ENCODE measurements around the gene RPTOR.
"Not testable (repeated sequence)": the region's sequence is repeated elsewhere in the genome, so short reads cannot be mapped to it uniquely, and the experiment has no call there.

RPTOR gene

DNA sequence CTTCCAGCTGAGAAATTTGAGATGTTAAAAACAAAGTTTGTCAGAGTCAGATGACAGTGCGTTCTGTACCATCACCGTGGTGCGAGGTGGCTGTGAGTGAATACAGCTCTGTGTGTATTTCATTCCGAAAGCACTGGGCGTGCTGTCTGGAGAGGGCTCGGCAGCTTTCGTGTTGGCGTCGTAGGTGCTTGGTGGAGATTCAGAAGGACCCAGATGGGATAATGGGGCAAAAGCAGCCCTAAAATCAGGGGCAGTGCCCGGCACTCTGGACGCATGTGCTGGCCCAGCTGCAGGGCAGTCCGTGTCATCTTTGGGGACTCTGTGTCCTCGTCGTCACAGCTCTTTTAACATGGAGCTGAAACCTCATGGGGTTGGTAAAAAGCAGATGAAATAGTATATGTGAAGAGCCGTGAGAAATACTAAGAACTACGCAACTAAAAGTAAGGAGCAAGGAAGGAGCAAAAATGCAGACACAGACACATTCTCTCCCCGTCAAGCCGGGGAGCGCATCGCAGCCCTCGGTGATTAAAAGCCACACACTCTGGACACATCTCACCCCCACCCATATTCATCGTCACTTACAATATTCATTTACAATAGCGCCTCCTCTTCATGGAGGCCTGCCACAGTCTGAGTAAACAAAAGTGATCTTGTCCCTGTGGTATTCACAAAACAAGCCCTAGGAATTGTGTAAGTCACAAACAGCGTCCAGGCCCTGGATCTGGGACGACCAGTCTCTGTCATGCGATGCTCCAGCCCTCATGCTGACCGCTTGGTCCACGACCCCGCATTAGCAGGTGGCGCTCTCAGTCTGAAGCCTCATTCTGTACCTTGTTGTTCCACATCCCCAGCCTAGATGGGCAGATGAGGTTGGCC, 206.7 kb downstream of the RPTOR start:
- no peak overlapping the region for H3K4me3 Mint-ChIP-seq
- peaks cover 5% of the 10 kb centered on the region for H3K4me1 Mint-ChIP-seq
- no peaks in the 10 kb centered on the region for H3K27me3 Mint-ChIP-seq
- H3K9me3 Mint-ChIP-seq = no peaks in the 10 kb centered on the region
- H3K36me3 Mint-ChIP-seq = peaks cover 36% of the 10 kb centered on the region
- no peak for ATAC-seq
- H3K27ac Mint-ChIP-seq = no peak overlapping the region

DNA sequence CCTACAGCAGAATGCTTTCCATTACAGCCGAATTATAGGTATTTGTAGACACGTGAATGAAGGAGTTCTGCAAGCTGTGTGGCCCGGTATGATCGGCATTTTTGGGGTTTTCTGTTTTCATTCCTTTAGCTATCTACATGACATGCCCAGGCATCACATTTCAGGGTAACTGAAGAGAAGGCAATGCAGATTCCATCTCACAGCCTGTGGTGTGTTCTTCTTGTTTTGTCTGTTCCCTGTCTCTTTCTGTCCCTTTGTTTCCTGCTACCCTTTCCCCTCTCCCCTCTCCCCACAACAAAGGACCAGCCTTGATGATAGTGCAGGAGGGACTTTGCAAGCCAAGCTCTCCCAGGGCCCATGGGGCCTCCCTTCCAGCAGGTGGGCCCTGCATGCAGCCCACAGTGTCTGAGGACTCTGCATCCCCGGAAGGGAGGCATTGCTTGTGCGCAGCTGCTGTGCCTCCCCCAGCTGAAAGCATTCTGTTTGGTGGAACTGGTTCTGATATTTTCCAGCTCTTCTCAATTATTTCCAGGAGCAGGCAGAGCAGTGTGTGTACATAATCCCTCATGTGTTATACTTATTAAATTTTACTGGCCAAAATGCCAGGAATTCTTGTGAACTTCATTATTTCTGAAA, 207.4 kb downstream of the RPTOR start:
- peaks cover 43% of the 10 kb centered on the region for H3K36me3 Mint-ChIP-seq
- ATAC-seq = no peak
- no peak overlapping the region for H3K27ac Mint-ChIP-seq
- H3K4me3 Mint-ChIP-seq = no peak overlapping the region
- peaks cover 5% of the 10 kb centered on the region for H3K4me1 Mint-ChIP-seq
- no peaks in the 10 kb centered on the region for H3K9me3 Mint-ChIP-seq
- H3K27me3 Mint-ChIP-seq = no peaks in the 10 kb centered on the region

DNA sequence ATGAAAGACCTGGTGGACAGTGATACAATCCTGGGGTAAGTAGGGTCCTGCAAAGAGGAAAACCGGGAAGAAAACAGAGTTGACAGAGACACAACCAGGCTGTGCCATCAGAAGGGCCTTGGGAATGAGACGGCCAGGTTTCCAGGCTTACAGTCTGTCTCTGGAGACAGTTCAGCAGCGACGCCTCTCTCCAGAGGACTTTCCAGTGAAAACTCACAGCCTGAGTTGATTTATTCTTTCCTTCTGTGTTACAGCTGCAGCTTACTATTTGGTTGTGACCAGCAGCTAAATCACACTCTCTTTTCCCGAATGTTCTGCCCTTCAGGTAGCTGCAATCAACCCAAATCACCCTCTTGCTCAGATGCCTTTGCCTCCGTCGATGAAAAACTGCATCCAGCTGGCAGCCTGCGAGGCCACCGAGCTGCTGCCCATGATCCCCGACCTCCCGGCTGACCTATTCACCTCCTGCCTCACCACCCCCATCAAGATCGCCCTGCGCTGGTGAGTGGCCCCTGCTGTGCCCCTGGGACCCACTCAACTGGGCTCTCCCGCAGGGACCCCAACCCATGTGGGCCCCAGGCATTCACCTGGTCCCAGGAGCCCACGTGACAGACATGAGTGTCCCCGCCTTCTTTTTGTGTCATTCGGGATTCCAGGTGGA, 209.2 kb downstream of the RPTOR start:
- no peaks in the 10 kb centered on the region for H3K27me3 Mint-ChIP-seq
- peaks cover 43% of the 10 kb centered on the region for H3K36me3 Mint-ChIP-seq
- no peaks in the 10 kb centered on the region for H3K9me3 Mint-ChIP-seq
- H3K4me3 Mint-ChIP-seq = no peak overlapping the region
- ATAC-seq = no peak
- H3K27ac Mint-ChIP-seq = no peak overlapping the region
- peaks cover 7% of the 10 kb centered on the region for H3K4me1 Mint-ChIP-seq

DNA sequence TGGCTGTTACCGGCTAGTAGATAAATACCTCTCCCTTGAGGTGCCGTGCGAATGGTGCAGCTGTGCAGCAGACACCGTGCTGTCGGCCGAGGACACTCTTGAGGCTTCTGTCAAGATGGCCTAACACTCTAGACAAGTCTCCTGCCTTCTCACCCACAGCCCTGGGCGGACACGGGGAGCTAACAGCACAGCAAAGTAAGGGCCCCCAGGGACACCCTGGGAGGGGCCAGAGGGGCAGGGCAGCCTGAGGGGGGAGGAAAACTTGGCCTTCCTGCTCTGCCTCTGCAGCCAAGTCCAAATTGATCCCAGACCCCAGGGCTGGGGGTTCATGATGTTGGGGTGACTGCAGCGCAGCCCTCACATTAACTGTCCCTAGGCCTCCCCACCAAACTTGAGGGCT, 210.2 kb downstream of the RPTOR start:
- Mint-ChIP-seq H3K36me3 (peaks cover 43% of the 10 kb centered on the region), H3K4me3 (no peak overlapping the region), H3K27me3 (no peaks in the 10 kb centered on the region), H3K9me3 (no peaks in the 10 kb centered on the region), H3K27ac (no peak overlapping the region), H3K4me1 (peaks cover 10% of the 10 kb centered on the region)
- no peak for ATAC-seq

DNA sequence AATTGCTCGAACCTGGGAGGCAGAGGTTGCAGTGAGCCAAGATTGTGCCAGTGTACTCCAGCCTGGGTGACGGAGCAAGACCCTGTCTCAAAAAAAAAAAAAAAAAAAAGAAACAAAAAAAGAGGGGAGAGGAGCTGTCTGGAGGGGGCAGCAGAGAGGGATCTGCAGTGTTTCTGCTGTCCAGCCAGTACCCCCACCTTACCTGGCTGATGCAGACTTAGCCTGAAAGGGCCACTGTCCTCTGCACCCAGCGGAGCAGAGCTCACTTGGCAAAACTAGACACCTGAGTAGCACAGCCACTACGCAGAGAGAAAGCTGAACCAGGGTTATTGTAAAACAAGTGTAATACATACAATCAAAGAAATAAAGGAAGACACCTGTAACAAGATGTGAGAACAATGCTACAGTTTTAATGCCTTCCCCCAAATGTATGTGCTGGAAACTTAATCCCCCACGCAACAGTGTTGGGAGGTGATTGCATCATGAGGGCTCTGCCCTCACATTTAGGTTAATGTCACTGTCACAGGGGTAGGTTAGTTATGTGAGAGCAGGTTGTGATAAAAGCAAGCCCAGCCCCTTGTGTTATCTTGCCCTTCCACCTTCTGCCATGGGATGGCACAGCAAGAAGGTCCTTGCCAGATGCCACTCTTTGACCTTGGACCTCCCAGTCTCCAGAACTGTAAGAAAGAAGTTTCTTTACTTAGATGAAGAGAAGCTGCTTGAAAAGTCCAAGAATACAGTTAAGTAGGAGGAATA, 211.2 kb downstream of the RPTOR start:
- Mint-ChIP-seq H3K27me3 (no peaks in the 10 kb centered on the region), H3K4me3 (no peak overlapping the region), H3K27ac (no peak overlapping the region), H3K4me1 (peaks cover 17% of the 10 kb centered on the region), H3K36me3 (peaks cover 43% of the 10 kb centered on the region), H3K9me3 (no peaks in the 10 kb centered on the region)
- no peak for ATAC-seq

DNA sequence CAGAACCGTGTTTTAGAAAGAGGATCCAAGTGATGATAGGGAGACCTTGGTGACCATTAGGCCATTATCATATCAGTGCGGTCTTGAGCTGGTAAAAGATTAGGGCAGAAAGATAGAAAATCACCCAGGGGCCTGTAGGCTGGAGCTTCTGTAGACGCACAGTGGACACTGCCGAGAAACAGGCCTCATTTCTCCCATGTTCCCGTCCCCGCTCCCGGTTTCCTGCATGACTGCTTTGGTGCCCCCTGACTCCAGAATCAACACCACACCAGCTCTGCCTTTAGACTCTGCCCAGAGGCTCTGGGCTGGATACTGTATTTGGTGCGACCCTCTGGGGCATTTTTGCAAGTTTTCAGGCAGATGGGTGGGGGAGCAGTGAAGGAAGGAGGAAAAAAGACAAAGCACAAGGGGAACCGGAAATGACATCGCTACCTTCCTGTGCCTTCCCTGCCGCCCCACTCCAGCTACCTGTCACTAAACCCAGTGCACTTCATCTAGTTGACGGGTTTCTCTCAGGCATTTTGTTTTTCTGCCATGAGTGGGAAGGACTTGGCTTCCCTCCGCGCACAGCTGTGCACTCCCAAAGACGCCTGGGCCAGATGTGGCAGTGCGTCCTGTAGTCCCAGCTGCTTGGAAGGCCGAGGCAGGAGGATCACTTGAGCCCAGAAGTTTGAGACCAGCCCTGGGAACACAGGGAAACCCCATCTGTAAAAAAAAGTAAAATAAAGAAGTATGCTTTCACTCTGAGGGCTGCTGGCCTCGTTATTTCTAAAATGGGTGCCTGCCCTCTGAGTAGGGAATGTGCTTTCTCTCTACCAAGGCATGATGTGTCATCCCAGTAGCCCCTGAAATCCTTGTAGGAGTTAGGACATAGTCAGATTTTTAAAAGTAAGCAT, 214.1 kb downstream of the RPTOR start:
- H3K27me3 Mint-ChIP-seq = no peaks in the 10 kb centered on the region
- no peak overlapping the region for H3K4me3 Mint-ChIP-seq
- peaks cover 33% of the 10 kb centered on the region for H3K4me1 Mint-ChIP-seq
- peaks cover 55% of the 10 kb centered on the region for H3K36me3 Mint-ChIP-seq
- ATAC-seq = no peak
- H3K27ac Mint-ChIP-seq = no peak overlapping the region
- H3K9me3 Mint-ChIP-seq = no peaks in the 10 kb centered on the region

DNA sequence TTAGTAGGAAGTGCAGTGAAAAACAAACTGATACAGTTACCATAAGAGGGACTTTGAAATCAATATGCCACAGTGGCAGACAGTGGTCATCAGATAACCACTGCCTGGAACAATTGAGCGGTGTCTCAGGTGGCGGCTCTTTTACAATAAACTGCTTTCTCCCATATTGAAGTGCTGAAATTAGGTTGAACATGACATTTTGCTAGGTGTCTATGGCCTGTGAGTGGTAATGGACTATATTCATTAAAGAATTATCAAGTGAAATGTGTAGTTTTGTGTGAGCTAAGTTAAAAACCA, 214.7 kb downstream of the RPTOR start:
- H3K4me1 Mint-ChIP-seq = peaks cover 33% of the 10 kb centered on the region
- peaks cover 49% of the 10 kb centered on the region for H3K36me3 Mint-ChIP-seq
- no peak overlapping the region for H3K4me3 Mint-ChIP-seq
- H3K9me3 Mint-ChIP-seq = no peaks in the 10 kb centered on the region
- no peaks in the 10 kb centered on the region for H3K27me3 Mint-ChIP-seq
- ATAC-seq = no peak
- H3K27ac Mint-ChIP-seq = no peak overlapping the region

DNA sequence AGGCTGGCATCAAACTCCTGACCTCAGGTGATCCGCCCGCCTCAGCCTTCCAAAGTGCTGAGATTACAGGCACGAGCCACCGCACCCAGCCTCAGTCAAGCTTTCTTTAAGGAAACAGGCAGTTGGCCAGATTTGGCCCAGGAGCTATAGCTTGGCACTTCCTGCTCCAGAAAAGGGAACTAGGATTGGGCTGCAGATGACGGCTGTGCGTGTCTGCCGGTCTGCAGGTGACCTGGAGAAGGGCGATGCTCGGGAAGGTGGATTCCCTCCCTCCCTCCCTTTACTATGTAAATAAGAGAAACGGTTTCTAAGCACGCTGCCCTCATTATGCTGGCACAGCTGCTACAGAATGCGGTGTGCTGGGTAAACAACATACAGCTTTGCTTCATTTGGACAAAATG, 215.9 kb downstream of the RPTOR start:
- Mint-ChIP-seq H3K36me3 (peaks cover 44% of the 10 kb centered on the region), H3K9me3 (no peaks in the 10 kb centered on the region), H3K4me1 (peaks cover 43% of the 10 kb centered on the region), H3K27me3 (no peaks in the 10 kb centered on the region), H3K27ac (no peak overlapping the region), H3K4me3 (no peak overlapping the region)
- ATAC-seq = no peak

DNA sequence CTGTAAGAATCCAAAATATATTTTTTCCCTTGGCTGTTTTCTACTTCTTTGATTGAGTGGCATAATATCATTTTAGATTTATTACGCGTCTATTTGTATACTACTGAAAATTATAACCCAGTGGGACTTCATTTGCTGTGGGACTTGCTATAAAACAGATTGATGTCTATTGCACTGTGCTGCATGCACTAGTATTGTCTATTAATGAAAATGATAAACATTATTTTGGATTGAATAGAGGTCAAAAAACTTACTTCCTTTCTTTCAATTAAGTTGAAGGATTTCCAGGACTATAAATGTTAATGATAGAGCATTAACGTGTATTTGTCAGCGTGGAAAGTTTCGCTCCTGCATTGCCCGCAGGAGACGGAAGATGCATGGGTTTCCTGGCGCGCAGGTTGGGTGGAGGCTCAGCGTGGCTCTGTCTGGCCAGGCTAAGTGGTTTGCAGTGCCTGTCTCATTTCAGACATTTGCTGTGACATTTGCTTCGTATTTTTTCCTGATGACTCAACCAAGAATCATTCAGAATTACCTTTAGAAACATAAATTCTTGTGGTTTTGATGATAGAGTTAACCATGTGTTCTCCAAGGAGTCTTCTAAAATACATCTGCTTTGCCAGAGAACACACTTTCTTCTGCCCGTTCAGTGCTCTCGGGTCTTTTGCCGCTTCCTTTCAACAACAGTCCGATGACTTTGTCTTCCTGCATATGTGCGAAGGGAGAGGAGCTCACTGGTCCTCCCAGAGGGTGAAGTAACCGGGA, 216.7 kb downstream of the RPTOR start:
- H3K27me3 Mint-ChIP-seq = no peaks in the 10 kb centered on the region
- peaks cover 48% of the 10 kb centered on the region for H3K4me1 Mint-ChIP-seq

DNA sequence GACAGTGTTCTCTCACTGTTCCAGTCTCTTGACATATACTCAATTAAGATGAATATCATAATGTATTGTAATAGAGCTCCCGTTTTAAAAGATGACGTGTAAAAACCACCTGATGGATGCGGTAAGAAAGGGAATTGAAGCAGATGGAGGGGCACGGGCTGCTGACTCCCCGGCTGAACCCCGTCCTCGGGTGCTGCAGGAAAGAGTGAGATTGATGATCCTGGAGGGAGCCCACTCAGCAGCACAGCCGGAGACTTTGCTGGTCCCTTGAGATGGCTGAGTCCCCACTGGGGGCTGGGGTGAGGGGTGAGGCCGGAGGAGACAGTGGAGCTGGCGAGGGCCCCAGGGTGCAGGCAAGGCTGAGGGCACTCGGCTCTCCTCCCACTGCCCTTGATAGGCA, 217.4 kb downstream of the RPTOR start:
- ATAC-seq = no peak
- Mint-ChIP-seq H3K36me3 (peaks cover 33% of the 10 kb centered on the region), H3K9me3 (no peaks in the 10 kb centered on the region), H3K4me3 (no peak overlapping the region), H3K27ac (peak overlapping the region; percentile 33), H3K4me1 (peaks cover 48% of the 10 kb centered on the region), H3K27me3 (no peaks in the 10 kb centered on the region)

More for the DNA sequence above, 216.7 kb downstream of the RPTOR start:
- peak; percentile 60 for ATAC-seq
- Mint-ChIP-seq H3K4me3 (no peak overlapping the region), H3K27ac (peak overlapping the region; percentile 33), H3K9me3 (no peaks in the 10 kb centered on the region), H3K36me3 (peaks cover 41% of the 10 kb centered on the region)

DNA sequence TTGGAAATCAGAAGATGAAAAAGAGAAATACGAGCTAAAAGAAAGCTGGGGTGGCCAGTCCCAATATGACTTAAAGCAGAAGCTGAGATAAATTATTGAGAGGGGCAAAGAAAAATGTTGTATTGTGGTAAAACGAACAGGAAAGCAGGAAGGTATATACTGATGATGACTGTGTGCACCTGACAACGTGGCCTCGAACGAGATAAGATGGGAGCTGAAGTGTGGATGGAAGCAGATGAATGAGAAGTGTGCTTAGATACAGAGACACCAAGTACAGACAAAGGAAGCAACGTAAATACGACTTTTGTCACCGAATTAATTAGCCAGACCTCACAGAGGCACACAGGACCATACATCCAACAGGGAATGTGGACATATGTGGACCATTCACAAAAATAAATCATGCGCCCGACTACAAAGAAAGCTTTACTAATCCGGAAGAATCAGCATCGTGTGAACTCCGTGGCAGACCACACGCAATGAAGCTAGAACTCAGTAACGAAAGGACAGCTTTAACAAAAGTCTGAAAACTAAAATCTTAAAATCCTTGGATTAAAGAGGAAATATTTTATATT, 218.7 kb downstream of the RPTOR start:
- H3K27ac Mint-ChIP-seq = no peak overlapping the region

DNA sequence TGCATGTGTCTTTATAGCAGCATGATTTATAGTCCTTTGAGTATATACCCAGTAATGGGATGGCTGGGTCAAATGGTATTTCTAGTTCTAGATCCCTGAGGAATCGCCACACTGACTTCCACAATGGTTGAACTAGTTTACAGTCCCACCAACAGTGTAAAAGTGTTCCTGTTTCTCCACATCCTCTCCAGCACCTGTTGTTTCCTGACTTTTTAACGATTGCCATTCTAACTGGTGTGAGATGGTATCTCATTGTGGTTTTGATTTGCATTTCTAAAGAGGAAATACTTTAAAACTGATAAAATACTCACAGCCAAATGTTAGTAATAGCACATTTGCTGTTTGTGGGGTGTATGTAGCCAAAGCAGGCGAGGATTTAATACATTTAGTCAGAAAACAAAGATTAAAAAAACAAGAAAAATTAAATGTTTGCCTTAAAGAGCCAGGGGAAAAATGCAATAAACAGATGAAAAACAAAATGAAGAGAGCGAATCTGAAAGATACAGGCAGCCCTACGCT, 220.0 kb downstream of the RPTOR start:
- Mint-ChIP-seq H3K4me1 (peaks cover 40% of the 10 kb centered on the region), H3K27ac (peak overlapping the region; percentile 24), H3K36me3 (peaks cover 31% of the 10 kb centered on the region)
- H3K9me3 Mint-ChIP-seq, H3K27me3 Mint-ChIP-seq, ATAC-seq, H3K4me3 Mint-ChIP-seq: not testable (repeated sequence)

More for the DNA sequence above, 218.7 kb downstream of the RPTOR start:
- ATAC-seq = no peak
- Mint-ChIP-seq H3K4me1 (peaks cover 45% of the 10 kb centered on the region), H3K4me3 (no peak overlapping the region), H3K36me3 (peaks cover 21% of the 10 kb centered on the region), H3K27me3 (no peaks in the 10 kb centered on the region), H3K9me3 (no peaks in the 10 kb centered on the region)

DNA sequence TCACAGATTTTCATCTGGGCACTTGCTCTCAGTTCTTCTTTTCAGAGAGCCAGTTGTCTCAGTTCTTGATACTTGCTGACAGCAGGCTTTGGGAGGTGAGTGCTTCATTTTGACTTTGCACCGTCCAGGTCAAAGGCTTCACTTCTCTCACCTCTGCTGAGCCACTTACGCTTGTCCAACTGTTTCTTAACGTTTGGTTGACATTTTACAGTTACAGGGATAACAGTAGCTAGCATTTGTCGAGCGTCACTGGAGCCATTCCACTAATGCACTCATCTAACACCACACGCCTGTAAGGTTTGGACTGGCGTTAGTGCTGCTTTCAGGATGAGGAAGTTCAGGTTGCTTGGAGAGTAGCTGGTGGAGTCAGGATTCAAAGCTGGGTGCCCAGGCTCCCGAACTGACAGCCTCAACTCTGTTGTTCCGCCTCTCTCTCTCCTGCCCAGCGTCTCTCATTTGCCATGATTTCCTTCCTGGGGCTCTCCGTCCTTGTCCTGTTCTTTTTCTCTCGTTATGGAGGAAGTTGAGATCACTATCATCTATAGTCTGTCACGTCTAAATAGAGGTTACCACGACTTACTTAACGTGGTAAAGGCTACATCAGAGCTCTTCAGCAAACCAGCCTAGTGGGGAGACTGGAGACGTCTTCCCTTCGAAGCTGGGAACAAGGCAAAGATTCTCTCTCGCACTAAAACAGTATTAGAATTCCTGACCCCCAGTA, 220.8 kb downstream of the RPTOR start:
- Mint-ChIP-seq H3K27me3 (no peaks in the 10 kb centered on the region), H3K9me3 (no peaks in the 10 kb centered on the region), H3K4me1 (peaks cover 33% of the 10 kb centered on the region), H3K27ac (peak overlapping the region; percentile 24), H3K36me3 (peaks cover 31% of the 10 kb centered on the region), H3K4me3 (no peak overlapping the region)
- no peak for ATAC-seq

Measured in stimulated activated memory B cell treated with anti-CD40 and anti-IgM and Interleukin-4, amounts not matched to agents 10 μg/mL and 1 μg/mL and 100 μg/mL, for 72 hours (primary cell).